Gastrocnemius medialis (tissue), 4 donors: Measurements from ENCODE around the gene LDLRAD1.

Source experiments
- POLR2A ChIP-seq, 2 donors: fragments of 450-650 bp; IDR thresholded peaks; one replicate each; pipeline ENCODE4 v1.6.1; 2017; ENCODE audit warnings: antibody characterized with exemption in 2 of 2, mild to moderate bottlenecking in 2 of 2, moderate library complexity in 2 of 2
- TF ChIP-seq, protein P1 (sequence below), 5 experiments: fragments of 450-650 bp in 3 of 5; fragments of 200-600 bp in 2 of 5; sonication (generic) in 2 of 5; IDR thresholded peaks in 4 of 5; conservative IDR thresholded peaks in 1 of 5; 1 replicate in 4 of 5; 2 replicates in 1 of 5; pipeline ENCODE4 v1.5.1; 2016 to 2019; ENCODE audit warnings: antibody characterized with exemption in 5 of 5, mild to moderate bottlenecking in 3 of 5, moderate library complexity in 3 of 5

DNA sequence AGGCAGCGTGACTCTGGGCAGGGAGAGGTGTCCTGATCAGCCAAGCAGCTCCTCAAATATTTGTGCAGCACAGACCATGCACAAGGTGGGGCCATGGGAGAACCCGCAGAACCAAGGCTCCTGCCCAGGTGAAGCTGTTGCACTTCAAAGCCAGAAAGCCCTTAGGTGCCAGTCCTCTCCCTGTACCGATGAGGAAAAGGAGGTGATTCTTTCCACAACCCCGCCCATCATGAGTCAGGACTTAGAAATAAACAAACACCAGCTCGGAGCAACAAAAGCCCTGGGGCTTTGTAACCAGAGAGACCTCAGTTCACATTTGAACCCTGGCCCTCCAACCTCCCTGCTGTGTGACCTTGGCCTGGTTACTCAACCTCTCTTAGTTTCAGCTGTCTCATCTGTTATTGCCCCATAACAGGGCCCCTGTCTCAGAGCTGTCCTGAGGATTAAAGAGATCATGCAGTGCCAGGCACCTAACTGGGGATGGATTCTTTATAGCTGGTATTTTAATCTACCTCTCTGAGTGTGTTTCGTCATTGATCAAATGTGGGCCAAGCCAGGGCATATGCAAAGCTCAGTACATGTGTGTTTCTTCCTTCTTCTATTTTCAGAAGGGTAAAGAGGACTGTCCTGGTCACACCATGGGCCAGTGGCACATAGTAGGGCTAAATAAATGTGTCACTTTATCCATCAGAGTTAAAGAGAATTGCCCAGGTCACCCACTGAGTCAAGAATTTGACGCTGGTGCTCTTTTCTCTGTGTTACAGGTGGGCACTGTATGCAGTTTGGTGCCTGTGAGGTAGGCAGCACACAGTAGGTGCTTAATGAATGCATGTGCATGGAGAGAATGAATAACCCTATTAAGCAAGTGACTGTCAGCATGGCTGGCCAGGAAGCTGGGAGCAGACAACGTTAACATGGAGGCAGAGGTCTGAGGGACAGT is 1.4 kb downstream of the LDLRAD1 start:
- TF ChIP-seq, protein P1, sequence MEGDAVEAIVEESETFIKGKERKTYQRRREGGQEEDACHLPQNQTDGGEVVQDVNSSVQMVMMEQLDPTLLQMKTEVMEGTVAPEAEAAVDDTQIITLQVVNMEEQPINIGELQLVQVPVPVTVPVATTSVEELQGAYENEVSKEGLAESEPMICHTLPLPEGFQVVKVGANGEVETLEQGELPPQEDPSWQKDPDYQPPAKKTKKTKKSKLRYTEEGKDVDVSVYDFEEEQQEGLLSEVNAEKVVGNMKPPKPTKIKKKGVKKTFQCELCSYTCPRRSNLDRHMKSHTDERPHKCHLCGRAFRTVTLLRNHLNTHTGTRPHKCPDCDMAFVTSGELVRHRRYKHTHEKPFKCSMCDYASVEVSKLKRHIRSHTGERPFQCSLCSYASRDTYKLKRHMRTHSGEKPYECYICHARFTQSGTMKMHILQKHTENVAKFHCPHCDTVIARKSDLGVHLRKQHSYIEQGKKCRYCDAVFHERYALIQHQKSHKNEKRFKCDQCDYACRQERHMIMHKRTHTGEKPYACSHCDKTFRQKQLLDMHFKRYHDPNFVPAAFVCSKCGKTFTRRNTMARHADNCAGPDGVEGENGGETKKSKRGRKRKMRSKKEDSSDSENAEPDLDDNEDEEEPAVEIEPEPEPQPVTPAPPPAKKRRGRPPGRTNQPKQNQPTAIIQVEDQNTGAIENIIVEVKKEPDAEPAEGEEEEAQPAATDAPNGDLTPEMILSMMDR (IDR thresholded peaks at IDR 0.05 in 4 of 5, conservative IDR thresholded peaks at IDR 0.05 in 1 of 5), result no peak
- no peak for TF ChIP-seq POLR2A (IDR thresholded peaks at IDR 0.05)
